Gastrocnemius medialis (tissue), 4 donors: ENCODE measurements around the gene MYO1B. TPM values are rescaled to one million over a fixed set of nuclear protein-coding genes. Genes with fewer than 3 reads are reported as not detected.

Source experiments
- ATAC-seq, 2 donors: fragments of 150-250 bp; one replicate each; pipeline ENCODE4 v1.9.1; 2016
- DNase-seq, 2 donors: peaks; one replicate each; pipeline ENCODE4 v3.0.0-alpha.2; 2019
- H3K27ac ChIP-seq, 4 donors: fragments of 200-600 bp; sonication (generic); 1 replicate in 1 of 4; 2 replicates in 3 of 4; pipeline ENCODE4 v1.5.1; 2016 to 2018; ENCODE audit warnings: mild to moderate bottlenecking in 2 of 4, moderate library complexity in 1 of 4
- H3K27me3 ChIP-seq, 3 donors: fragments of 200-600 bp; sonication (generic) in 2 of 3; 1 replicate in 1 of 3; 2 replicates in 2 of 3; pipeline versions ENCODE4 v1.5.1 to v1.6.0; 2016 to 2019; ENCODE audit warnings: mild to moderate bottlenecking in 1 of 3, moderate library complexity in 1 of 3
- H3K36me3 ChIP-seq, 2 donors: fragments of 200-600 bp; sonication (generic) in 1 of 2; one replicate each; pipeline ENCODE4 v1.5.1; 2017 to 2018
- H3K4me1 ChIP-seq, 2 donors: fragments of 200-600 bp; sonication (generic) in 1 of 2; one replicate each; pipeline ENCODE4 v1.5.1; 2016 to 2017; ENCODE audit warnings: mild to moderate bottlenecking in 2 of 2
- H3K4me3 ChIP-seq, 4 donors: fragments of 200-600 bp; sonication (generic) in 3 of 4; 1 replicate in 1 of 4; 2 replicates in 3 of 4; pipeline ENCODE4 v1.5.1; 2016 to 2019; ENCODE audit warnings: mild to moderate bottlenecking in 2 of 4
- H3K9me3 ChIP-seq, 3 donors: fragments of 200-600 bp; sonication (generic) in 2 of 3; 1 replicate in 1 of 3; 2 replicates in 2 of 3; pipeline ENCODE4 v1.5.1; 2016 to 2019
- CTCF ChIP-seq, 5 experiments: fragments of 450-650 bp in 3 of 5; fragments of 200-600 bp in 2 of 5; sonication (generic) in 2 of 5; IDR thresholded peaks in 4 of 5; conservative IDR thresholded peaks in 1 of 5; 1 replicate in 4 of 5; 2 replicates in 1 of 5; pipeline ENCODE4 v1.5.1; 2016 to 2019; ENCODE audit warnings: antibody characterized with exemption in 5 of 5, mild to moderate bottlenecking in 3 of 5, moderate library complexity in 3 of 5
- POLR2A ChIP-seq, 2 donors: fragments of 450-650 bp; IDR thresholded peaks; one replicate each; pipeline ENCODE4 v1.6.1; 2017; ENCODE audit warnings: antibody characterized with exemption in 2 of 2, mild to moderate bottlenecking in 2 of 2, moderate library complexity in 2 of 2
- in situ Hi-C, 4 donors: fragments of 200-750 bp; cut with MboI; loops; one replicate each; pipeline versions ENCODE4 v1.15.0 to v1.8.0; 2017; ENCODE audit warnings: low sequenced_read_pairs in 4 of 4
- intact Hi-C: fragments of 100-400 bp; cut with DNase I; formaldehyde crosslinking; loops from one replicate; pipeline ENCODE4 v1.15.1; 2023; ENCODE audit warnings: low total_unique reads
- total RNA-seq, 4 donors: library from RNA; depleted of rRNA; stranded (reverse); fragments of >200 nt; gene quantifications; one replicate each; pipeline versions ENCODE4 v1.1.0 to v1.2.3, GENCODE V29; 2016

MYO1B gene
- total RNA-seq, 4 donors from 2014 or later, result 7.0 to 10.8 (median 10.0) TPM

- peak overlapping the region; percentile 41 to 67 (median 57) for H3K27ac ChIP-seq
- in situ Hi-C loops, result loop anchor here in 1 of 4 donors (25.0 kb wide), 1 partner anchor 265 kb away; no protein-coding TSS in a partner anchor
- H3K4me3 ChIP-seq, result peak overlapping the region in 2 of 4 donors; percentile 66 to 67
- intact Hi-C loops, result no loop called here
- no peaks in the 10 kb centered on the region for H3K27me3 ChIP-seq
- no peak for ATAC-seq
- peaks cover 3 to 7% of the 10 kb centered on the region in 2 donors for H3K4me1 ChIP-seq
- TF ChIP-seq CTCF (IDR thresholded peaks at IDR 0.05 in 4 of 5, conservative IDR thresholded peaks at IDR 0.05 in 1 of 5) (no peak), POLR2A (IDR thresholded peaks at IDR 0.05) (peak in 1 of 2 donors; percentile 15)
- no peaks in the 10 kb centered on the region for H3K36me3 ChIP-seq
- no peak for DNase-seq
- no peaks in the 10 kb centered on the region for H3K9me3 ChIP-seq
These were observed 2.3 kb downstream of the MYO1B start for GRCh38 chr2:191247381-191248057.

GRCh38 chr2:191249156-191249813, 4.1 kb downstream of the MYO1B start:
- no peak overlapping the region for H3K27ac ChIP-seq
- H3K9me3 ChIP-seq, result no peaks in the 10 kb centered on the region
- peak overlapping the region in 1 of 4 donors; percentile 11 for H3K4me3 ChIP-seq
- H3K36me3 ChIP-seq, result no peaks in the 10 kb centered on the region
- no peak for ATAC-seq
- in situ Hi-C loops, result loop anchor here in 1 of 4 donors (25.0 kb wide), 1 partner anchor 263 kb away; no protein-coding TSS in a partner anchor
- DNase-seq, result no peak
- intact Hi-C loops, result no loop called here
- TF ChIP-seq CTCF (IDR thresholded peaks at IDR 0.05 in 4 of 5, conservative IDR thresholded peaks at IDR 0.05 in 1 of 5), result no peak
- no peak for TF ChIP-seq POLR2A (IDR thresholded peaks at IDR 0.05)
- no peaks in the 10 kb centered on the region for H3K27me3 ChIP-seq
- H3K4me1 ChIP-seq, result peaks cover 3 to 7% of the 10 kb centered on the region in 2 donors

GRCh38 chr2:191250400-191250799, 5.2 kb downstream of the MYO1B start:
- in situ Hi-C loops (no loop called here), intact Hi-C loops (no loop called here)
- no peak overlapping the region for H3K4me3 ChIP-seq
- DNase-seq (no peak), ATAC-seq (no peak)
- H3K36me3 ChIP-seq, result no peaks in the 10 kb centered on the region
- no peak overlapping the region for H3K27ac ChIP-seq
- no peaks in the 10 kb centered on the region for H3K9me3 ChIP-seq
- H3K27me3 ChIP-seq, result no peaks in the 10 kb centered on the region
- TF ChIP-seq CTCF (IDR thresholded peaks at IDR 0.05 in 4 of 5, conservative IDR thresholded peaks at IDR 0.05 in 1 of 5) (no peak), POLR2A (IDR thresholded peaks at IDR 0.05) (no peak)
- peaks cover 3 to 7% of the 10 kb centered on the region in 2 donors for H3K4me1 ChIP-seq

- in situ Hi-C loops, result no loop called here
- no peaks in the 10 kb centered on the region for H3K36me3 ChIP-seq
- H3K27ac ChIP-seq, result no peak overlapping the region
- ATAC-seq (no peak), DNase-seq (no peak)
- no peak for TF ChIP-seq CTCF (IDR thresholded peaks at IDR 0.05 in 4 of 5, conservative IDR thresholded peaks at IDR 0.05 in 1 of 5)
- no peak for TF ChIP-seq POLR2A (IDR thresholded peaks at IDR 0.05)
- peaks cover 3 to 9% of the 10 kb centered on the region in 2 donors for H3K4me1 ChIP-seq
- no peak overlapping the region for H3K4me3 ChIP-seq
- no peaks in the 10 kb centered on the region for H3K27me3 ChIP-seq
- no peaks in the 10 kb centered on the region for H3K9me3 ChIP-seq
- intact Hi-C loops, result no loop called here
These were observed 5.8 kb downstream of the MYO1B start for GRCh38 chr2:191250986-191251385.
